ENCODE results near the gene C1R.

Gene C1R

GRCh38 chr12:7032990-7033389, 59.3 kb downstream of the C1R start:
- no peak for DNase-seq (ENCODE audit: low read depth)

- DNase-seq (ENCODE audit: low read depth): no peak
Measured at GRCh38 chr12:7031306-7031705, 60.9 kb downstream of the C1R start.
